Loucy (cell line): ENCODE measurements around the gene THSD8.

Experiments
- CTCF ChIP-seq: fragments of 200-600 bp; sonication (generic); conservative IDR thresholded peaks from 2 replicates; pipeline ENCODE4 v1.5.1; 2014; ENCODE audit warnings: mild to moderate bottlenecking, antibody characterized with exemption, low read length
- EZH2phosphoT487 ChIP-seq: fragments of 200-600 bp; IDR thresholded peaks from 2 replicates; pipeline ENCODE4 v1.6.1; 2018; ENCODE audit warnings: antibody characterized with exemption, mild to moderate bottlenecking, moderate library complexity, borderline replicate concordance

DNA sequence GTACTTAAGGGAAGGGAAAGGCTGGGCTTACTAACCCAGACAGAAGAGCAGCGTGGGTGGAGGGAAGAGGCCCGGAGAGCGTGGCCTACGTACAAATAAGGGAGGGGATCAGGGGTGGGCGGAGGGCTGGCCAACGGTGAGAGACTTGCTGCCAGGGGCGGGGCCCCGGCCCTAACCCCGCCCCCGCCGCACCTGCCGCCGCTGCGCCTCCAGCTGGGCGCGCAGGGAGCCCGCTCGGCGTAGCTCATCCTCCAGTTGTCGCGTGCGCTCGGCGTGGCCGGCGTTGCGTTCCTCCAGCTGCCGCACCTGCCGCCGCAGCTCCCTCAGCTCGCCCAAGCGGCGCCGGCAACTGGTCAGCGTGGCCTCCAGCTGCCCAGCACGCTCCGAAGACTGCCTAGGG, 32.2 kb upstream of the THSD8 start:
- TF ChIP-seq CTCF (no peak), EZH2phosphoT487 (no peak)
